OCI-LY1 (cell line): ENCODE data around the gene IRAG1.

ENCODE experiments used
- H2AFZ ChIP-seq: fragments of 200-600 bp; sonication (generic), shearing (Covaris generic); 2 replicates; pipeline ENCODE4 v1.6.0; 2014; ENCODE audit warnings: antibody characterized with exemption, mild to moderate bottlenecking, low read length
- H3F3A ChIP-seq: fragments of 200-600 bp; sonication (generic), shearing (Covaris generic); 2 replicates; pipeline ENCODE4 v1.6.0; 2014; ENCODE audit warnings: mild to moderate bottlenecking, antibody characterized with exemption, low read length, moderate library complexity; ENCODE audit not compliant: insufficient read depth
- H3K27ac ChIP-seq: fragments of 200-600 bp; sonication (generic); 2 replicates; pipeline ENCODE4 v1.5.1; 2014; ENCODE audit warnings: low read length, mixed run types, mild to moderate bottlenecking, low read depth; ENCODE audit not compliant: poor library complexity, severe bottlenecking
- H3K27me3 ChIP-seq: fragments of 200-600 bp; sonication (generic); 2 replicates; pipeline ENCODE4 v1.6.0; 2014; ENCODE audit warnings: antibody characterized with exemption, mild to moderate bottlenecking, low read length, moderate library complexity; ENCODE audit not compliant: insufficient read depth
- H3K36me3 ChIP-seq: fragments of 200-600 bp; sonication (generic); 2 replicates; pipeline ENCODE4 v1.6.1; 2014; ENCODE audit warnings: mild to moderate bottlenecking, antibody characterized with exemption, low read length, moderate library complexity, mixed read lengths; ENCODE audit not compliant: insufficient read depth
- H3K4me1 ChIP-seq: fragments of 200-600 bp; sonication (generic); 2 replicates; pipeline ENCODE4 v1.5.1; 2014; ENCODE audit warnings: mild to moderate bottlenecking, low read length, moderate library complexity; ENCODE audit not compliant: insufficient read depth, severe bottlenecking
- H3K4me2 ChIP-seq: fragments of 200-600 bp; sonication (generic), shearing (Covaris generic); 2 replicates; pipeline ENCODE4 v1.6.1; 2014; ENCODE audit warnings: low read length
- H3K4me3 ChIP-seq: fragments of 200-600 bp; sonication (generic); 2 replicates; pipeline ENCODE4 v1.5.1; 2014; ENCODE audit warnings: low read length, low read depth, mild to moderate bottlenecking, mixed read lengths; ENCODE audit not compliant: poor library complexity, severe bottlenecking
- H3K79me2 ChIP-seq: fragments of 200-600 bp; shearing (Covaris generic); 2 replicates; pipeline ENCODE4 v1.6.1; 2016; ENCODE audit warnings: mixed run types, low read length, mixed read lengths; ENCODE audit not compliant: insufficient read depth
- H3K9ac ChIP-seq: fragments of 200-600 bp; sonication (generic), shearing (Covaris generic); 2 replicates; pipeline ENCODE4 v1.6.1; 2014; ENCODE audit warnings: mild to moderate bottlenecking, low read length, mixed read lengths
- H3K9me2 ChIP-seq: fragments of 200-600 bp; sonication (generic), shearing (Covaris generic); 2 replicates; pipeline ENCODE4 v1.6.1; 2014; ENCODE audit warnings: low read depth, mild to moderate bottlenecking, low read length, mixed read lengths
- H3K9me3 ChIP-seq: fragments of 200-600 bp; shearing (Covaris generic); 2 replicates; pipeline ENCODE4 v1.6.1; 2014; ENCODE audit warnings: low read length, mixed read lengths
- H4K20me1 ChIP-seq: fragments of 200-600 bp; sonication (generic), shearing (Covaris generic); 2 replicates; pipeline ENCODE4 v1.6.0; 2016; ENCODE audit warnings: mild to moderate bottlenecking, low read length; ENCODE audit not compliant: insufficient read depth
- EZH2 ChIP-seq: fragments of 200-600 bp; sonication (generic), shearing (Covaris generic); IDR thresholded peaks from 2 replicates; pipeline ENCODE4 v1.8.0; 2017; ENCODE audit warnings: borderline replicate concordance, mixed run types, mild to moderate bottlenecking, antibody characterized with exemption, low read length, moderate library complexity, mixed read lengths
- TF ChIP-seq, protein P1 (sequence below): fragments of 200-600 bp; sonication (generic), shearing (Covaris generic); IDR thresholded peaks from 2 replicates; pipeline ENCODE4 v1.5.1; 2017; ENCODE audit warnings: mild to moderate bottlenecking, antibody characterized with exemption, low read length, moderate library complexity, mixed read lengths

Gene IRAG1

DNA sequence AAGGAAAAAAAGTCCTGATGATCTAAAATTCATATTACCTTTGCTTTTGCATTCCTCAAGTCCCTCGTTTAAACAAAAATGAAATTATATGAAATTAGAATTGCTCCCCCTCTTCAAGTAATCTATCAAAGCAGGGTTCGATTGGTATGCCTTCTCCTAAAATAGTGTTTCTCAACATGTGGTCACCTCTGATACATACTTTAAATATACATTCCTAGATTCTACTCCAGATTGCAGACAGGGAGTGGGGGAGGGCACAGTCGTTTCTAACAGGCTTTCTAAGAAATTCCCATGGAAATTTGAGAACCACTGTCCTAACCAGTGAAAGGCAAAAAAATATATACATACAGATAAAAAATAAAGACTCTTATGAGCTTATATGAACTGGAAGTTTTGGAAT lies 22.6 kb upstream of the IRAG1 start:
- no peak overlapping the region for H2AFZ ChIP-seq
- H3K36me3 ChIP-seq, result no peaks in the 10 kb centered on the region

GRCh38 chr11:10715571-10715970 lies 22.0 kb upstream of the IRAG1 start:
- H3K79me2 ChIP-seq, result no peaks in the 10 kb centered on the region

More for the DNA sequence above, 22.6 kb upstream of the IRAG1 start:
- no peaks in the 10 kb centered on the region for H3K9me2 ChIP-seq
- no peaks in the 10 kb centered on the region for H3K9me3 ChIP-seq
- no peaks in the 10 kb centered on the region for H3F3A ChIP-seq
- no peak overlapping the region for H3K4me2 ChIP-seq
- TF ChIP-seq, protein P1, sequence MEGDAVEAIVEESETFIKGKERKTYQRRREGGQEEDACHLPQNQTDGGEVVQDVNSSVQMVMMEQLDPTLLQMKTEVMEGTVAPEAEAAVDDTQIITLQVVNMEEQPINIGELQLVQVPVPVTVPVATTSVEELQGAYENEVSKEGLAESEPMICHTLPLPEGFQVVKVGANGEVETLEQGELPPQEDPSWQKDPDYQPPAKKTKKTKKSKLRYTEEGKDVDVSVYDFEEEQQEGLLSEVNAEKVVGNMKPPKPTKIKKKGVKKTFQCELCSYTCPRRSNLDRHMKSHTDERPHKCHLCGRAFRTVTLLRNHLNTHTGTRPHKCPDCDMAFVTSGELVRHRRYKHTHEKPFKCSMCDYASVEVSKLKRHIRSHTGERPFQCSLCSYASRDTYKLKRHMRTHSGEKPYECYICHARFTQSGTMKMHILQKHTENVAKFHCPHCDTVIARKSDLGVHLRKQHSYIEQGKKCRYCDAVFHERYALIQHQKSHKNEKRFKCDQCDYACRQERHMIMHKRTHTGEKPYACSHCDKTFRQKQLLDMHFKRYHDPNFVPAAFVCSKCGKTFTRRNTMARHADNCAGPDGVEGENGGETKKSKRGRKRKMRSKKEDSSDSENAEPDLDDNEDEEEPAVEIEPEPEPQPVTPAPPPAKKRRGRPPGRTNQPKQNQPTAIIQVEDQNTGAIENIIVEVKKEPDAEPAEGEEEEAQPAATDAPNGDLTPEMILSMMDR, result no peak
- no peak for TF ChIP-seq EZH2
- no peak overlapping the region for H3K4me3 ChIP-seq
- H3K9ac ChIP-seq, result no peak overlapping the region
- no peak overlapping the region for H3K27ac ChIP-seq
- no peaks in the 10 kb centered on the region for H3K79me2 ChIP-seq
- H3K4me1 ChIP-seq, result no peaks in the 10 kb centered on the region
- no peaks in the 10 kb centered on the region for H4K20me1 ChIP-seq
- no peaks in the 10 kb centered on the region for H3K27me3 ChIP-seq

DNA sequence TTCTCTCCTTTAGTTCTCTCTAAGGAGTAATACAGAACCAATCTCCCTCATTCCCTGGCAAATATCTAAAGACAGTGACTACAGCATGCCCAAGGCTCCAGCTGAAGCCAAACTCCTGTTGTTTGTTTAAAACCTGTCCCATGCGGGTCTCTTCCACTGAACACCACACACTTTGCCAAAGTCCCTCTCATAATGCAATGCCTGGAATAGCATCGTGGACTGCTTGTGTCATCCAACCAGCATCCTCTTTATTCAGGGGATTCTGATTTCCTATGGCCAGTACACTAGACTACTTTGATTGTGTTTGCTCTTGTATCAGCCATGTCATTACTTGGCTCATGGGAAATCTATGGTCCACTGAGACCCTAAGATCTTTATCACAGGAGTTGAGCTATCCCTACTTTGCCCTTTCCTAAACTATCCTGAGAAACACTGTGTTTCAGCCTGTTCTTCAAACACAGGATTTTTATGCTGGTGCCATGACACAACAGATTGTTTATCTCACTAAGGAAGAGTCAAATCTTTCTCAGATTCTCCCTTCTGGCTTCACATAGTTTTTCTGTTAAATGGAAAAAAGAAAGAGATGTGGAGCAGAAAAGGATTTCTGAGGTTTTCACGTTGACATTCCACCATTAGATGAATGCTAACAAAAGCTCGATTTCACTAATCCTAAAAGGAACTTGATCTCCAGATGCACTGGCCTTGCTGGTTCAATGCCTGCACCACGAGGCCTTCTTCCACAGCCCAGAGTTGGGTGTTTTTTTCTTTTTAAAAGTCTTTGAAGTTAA lies 15.9 kb upstream of the IRAG1 start:
- H4K20me1 ChIP-seq, result no peaks in the 10 kb centered on the region
- H3K9me3 ChIP-seq, result no peaks in the 10 kb centered on the region
- H2AFZ ChIP-seq, result no peak overlapping the region
- H3K9me2 ChIP-seq, result no peaks in the 10 kb centered on the region
- no peaks in the 10 kb centered on the region for H3K27me3 ChIP-seq
- no peak for TF ChIP-seq EZH2
- TF ChIP-seq, protein P1, result no peak
- no peaks in the 10 kb centered on the region for H3K36me3 ChIP-seq
- no peak overlapping the region for H3K4me3 ChIP-seq
- no peak overlapping the region for H3K9ac ChIP-seq
- H3K27ac ChIP-seq, result no peak overlapping the region
- no peaks in the 10 kb centered on the region for H3F3A ChIP-seq
- H3K4me1 ChIP-seq, result no peaks in the 10 kb centered on the region
- no peaks in the 10 kb centered on the region for H3K79me2 ChIP-seq
- no peak overlapping the region for H3K4me2 ChIP-seq

More at GRCh38 chr11:10715571-10715970, 22.0 kb upstream of the IRAG1 start:
- Histone ChIP-seq H3F3A (no peaks in the 10 kb centered on the region), H2AFZ (no peak overlapping the region), H3K36me3 (no peaks in the 10 kb centered on the region), H3K4me3 (no peak overlapping the region), H4K20me1 (no peaks in the 10 kb centered on the region), H3K27me3 (no peaks in the 10 kb centered on the region), H3K4me2 (no peak overlapping the region), H3K27ac (no peak overlapping the region), H3K9ac (no peak overlapping the region), H3K4me1 (no peaks in the 10 kb centered on the region), H3K9me2 (no peaks in the 10 kb centered on the region), H3K9me3 (no peaks in the 10 kb centered on the region)
- TF ChIP-seq, protein P1, result no peak
- TF ChIP-seq EZH2, result no peak
